ENCODE data around the gene TXNRD2. TPM values are rescaled to one million over a fixed set of nuclear protein-coding genes. Genes with fewer than 3 reads are reported as not detected.

TXNRD2 gene
- total RNA-seq, 1 donor from 2014 or later = 22.9 TPM

DNA sequence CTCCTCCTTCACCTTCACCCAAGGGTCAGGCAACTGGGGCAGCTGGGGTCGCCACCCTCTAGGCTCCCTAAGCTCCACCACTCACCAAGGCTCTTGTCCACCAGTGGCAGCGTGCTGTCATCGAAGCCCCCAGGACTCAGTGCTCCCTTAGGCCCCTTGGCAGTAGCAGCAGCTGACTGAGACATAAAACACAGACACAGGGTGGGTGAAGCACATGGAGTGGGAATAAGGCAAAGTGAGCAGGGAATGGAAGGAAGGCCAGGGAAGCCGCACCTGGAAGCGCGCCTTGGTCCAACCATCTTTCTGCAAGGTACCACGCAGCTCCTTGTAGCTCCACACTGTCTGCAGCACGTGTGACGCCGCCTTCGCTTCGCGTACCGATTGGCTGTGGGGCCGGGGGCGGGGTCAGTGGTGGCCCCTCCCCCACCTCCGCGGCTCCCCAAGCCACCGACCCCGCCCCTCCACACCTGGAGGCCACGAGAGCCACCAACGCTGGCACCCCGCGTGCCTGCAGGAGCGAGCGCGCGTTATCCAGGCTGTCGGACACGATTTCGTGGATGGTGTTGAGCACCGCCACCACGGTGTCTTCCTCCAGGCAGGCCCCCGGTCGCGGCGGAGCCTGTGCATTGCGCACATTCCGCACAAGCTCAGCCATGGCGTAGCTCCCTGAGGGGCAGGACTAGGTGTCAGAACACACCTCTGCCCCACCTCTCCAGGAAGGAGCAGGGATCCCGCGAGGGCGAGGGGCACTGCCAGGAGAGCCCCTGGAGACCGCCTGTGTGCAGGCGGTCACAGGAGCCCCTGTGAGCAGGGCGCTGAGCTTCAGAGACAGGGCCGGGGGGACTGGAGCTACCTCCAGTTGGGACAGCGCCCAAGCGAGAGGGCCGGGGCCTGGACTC, 31.3 kb upstream of the TXNRD2 start:
- H3K27ac Mint-ChIP-seq = no peak overlapping the region
- H3K4me1 Mint-ChIP-seq = peaks cover 3% of the 10 kb centered on the region
- H3K36me3 Mint-ChIP-seq = peaks cover 8% of the 10 kb centered on the region
- no peaks in the 10 kb centered on the region for H3K9me3 Mint-ChIP-seq
- H3K27me3 Mint-ChIP-seq (ENCODE audit: low read depth) = no peaks in the 10 kb centered on the region
- TF ChIP-seq, protein P1, sequence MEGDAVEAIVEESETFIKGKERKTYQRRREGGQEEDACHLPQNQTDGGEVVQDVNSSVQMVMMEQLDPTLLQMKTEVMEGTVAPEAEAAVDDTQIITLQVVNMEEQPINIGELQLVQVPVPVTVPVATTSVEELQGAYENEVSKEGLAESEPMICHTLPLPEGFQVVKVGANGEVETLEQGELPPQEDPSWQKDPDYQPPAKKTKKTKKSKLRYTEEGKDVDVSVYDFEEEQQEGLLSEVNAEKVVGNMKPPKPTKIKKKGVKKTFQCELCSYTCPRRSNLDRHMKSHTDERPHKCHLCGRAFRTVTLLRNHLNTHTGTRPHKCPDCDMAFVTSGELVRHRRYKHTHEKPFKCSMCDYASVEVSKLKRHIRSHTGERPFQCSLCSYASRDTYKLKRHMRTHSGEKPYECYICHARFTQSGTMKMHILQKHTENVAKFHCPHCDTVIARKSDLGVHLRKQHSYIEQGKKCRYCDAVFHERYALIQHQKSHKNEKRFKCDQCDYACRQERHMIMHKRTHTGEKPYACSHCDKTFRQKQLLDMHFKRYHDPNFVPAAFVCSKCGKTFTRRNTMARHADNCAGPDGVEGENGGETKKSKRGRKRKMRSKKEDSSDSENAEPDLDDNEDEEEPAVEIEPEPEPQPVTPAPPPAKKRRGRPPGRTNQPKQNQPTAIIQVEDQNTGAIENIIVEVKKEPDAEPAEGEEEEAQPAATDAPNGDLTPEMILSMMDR (IDR thresholded peaks at IDR 0.05; ENCODE audit: unreplicated experiment) = no peak
- no peak overlapping the region for H3K4me3 Mint-ChIP-seq
- no peak for DNase-seq (ENCODE audit: low spot score in 2 of 2, unreplicated experiment in 2 of 2)

DNA sequence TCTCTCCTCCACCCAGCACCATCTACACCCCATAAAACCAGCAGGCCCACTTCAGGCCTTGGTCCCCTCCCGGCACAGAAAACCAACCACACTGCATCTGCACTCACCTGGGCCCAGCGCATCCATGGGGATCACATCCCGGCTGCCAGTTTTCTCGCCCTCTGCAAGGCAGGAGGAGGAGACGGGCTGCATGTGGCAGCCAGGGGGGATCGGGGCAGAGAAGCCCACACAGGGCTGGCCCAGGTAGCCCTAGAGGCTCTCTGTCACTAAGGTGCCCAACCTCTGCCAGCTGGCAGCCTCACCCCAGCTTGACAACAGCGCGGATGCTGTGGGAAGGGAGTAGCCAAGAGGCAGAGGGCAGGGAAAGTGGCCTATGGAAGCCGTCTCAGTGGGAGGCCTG, 30.6 kb upstream of the TXNRD2 start:
- Mint-ChIP-seq H3K9me3 (no peaks in the 10 kb centered on the region), H3K4me1 (peaks cover 3% of the 10 kb centered on the region), H3K4me3 (no peak overlapping the region), H3K36me3 (peaks cover 10% of the 10 kb centered on the region), H3K27ac (no peak overlapping the region), H3K27me3 (ENCODE audit: low read depth) (no peaks in the 10 kb centered on the region)
- TF ChIP-seq, protein P1 (IDR thresholded peaks at IDR 0.05; ENCODE audit: unreplicated experiment) = no peak
- no peak for DNase-seq (ENCODE audit: low spot score in 2 of 2, unreplicated experiment in 2 of 2)

DNA sequence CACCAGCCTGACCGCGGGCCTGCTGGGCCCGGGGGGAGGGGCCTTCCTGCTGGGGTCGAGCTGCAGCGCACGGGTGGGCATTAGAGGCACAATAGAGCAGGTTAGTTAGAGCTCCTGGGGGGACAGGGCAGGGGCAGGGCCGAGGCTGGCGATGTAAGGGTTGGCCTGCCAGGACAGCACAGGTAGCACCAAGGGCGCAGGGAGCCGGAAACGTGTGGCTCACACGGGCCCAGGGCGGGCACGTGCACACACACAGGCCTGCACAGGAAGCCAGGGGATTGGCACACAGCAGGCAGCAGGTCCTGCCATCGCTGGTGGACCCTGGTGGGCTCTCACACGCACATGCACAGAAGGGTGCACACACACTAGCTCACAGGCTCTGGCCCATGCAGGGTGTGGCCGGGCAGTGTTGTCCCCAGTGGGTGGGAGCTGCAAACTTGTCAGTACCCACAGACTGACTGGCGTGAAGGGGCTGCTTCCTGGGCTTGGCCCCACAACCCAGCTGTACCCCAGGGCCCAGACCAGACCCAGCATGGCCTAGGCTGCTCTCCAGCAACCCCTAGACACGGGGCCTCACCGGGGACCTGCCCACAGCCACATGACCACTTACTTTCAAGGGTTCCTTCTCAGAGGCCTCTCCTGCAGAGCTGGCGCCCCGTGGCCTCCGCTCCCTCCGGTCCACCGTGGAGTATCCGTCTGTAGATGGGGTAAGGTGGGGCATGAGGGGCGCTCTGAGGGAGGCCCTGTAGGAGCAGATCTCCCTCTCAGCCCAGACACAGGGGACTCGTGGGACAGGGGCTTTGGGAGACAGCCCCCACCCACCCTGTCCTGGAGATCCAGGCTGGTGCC, 29.9 kb upstream of the TXNRD2 start:
- Mint-ChIP-seq H3K9me3 (no peaks in the 10 kb centered on the region), H3K27me3 (ENCODE audit: low read depth) (no peaks in the 10 kb centered on the region), H3K4me3 (no peak overlapping the region), H3K27ac (no peak overlapping the region), H3K4me1 (peaks cover 3% of the 10 kb centered on the region), H3K36me3 (peaks cover 17% of the 10 kb centered on the region)
- DNase-seq (ENCODE audit: low spot score in 2 of 2, unreplicated experiment in 2 of 2) = no peak
- TF ChIP-seq, protein P1 (IDR thresholded peaks at IDR 0.05; ENCODE audit: unreplicated experiment) = no peak

GRCh38 chr22:19970479-19971275, 29.1 kb upstream of the TXNRD2 start:
- Mint-ChIP-seq H3K9me3 (no peaks in the 10 kb centered on the region), H3K27ac (no peak overlapping the region), H3K36me3 (peaks cover 17% of the 10 kb centered on the region), H3K4me1 (peaks cover 3% of the 10 kb centered on the region), H3K27me3 (ENCODE audit: low read depth) (no peaks in the 10 kb centered on the region), H3K4me3 (no peak overlapping the region)
- DNase-seq (ENCODE audit: low spot score in 2 of 2, unreplicated experiment in 2 of 2) = peak in 1 of 2 experiments; percentile 81
- TF ChIP-seq, protein P1 (IDR thresholded peaks at IDR 0.05; ENCODE audit: unreplicated experiment) = peak; percentile 97

GRCh38 chr22:19970031-19970478, 28.4 kb upstream of the TXNRD2 start:
- no peaks in the 10 kb centered on the region for H3K9me3 Mint-ChIP-seq
- no peak overlapping the region for H3K4me3 Mint-ChIP-seq
- no peak for DNase-seq (ENCODE audit: low spot score in 2 of 2, unreplicated experiment in 2 of 2)
- no peaks in the 10 kb centered on the region for H3K27me3 Mint-ChIP-seq (ENCODE audit: low read depth)
- peaks cover 17% of the 10 kb centered on the region for H3K36me3 Mint-ChIP-seq
- H3K27ac Mint-ChIP-seq = no peak overlapping the region
- peaks cover 3% of the 10 kb centered on the region for H3K4me1 Mint-ChIP-seq
- TF ChIP-seq, protein P1 (IDR thresholded peaks at IDR 0.05; ENCODE audit: unreplicated experiment) = no peak
